ENCODE results near the gene ACYP2.
"Not testable (repeated sequence)": the region's sequence is repeated elsewhere in the genome, so short reads cannot be mapped to it uniquely, and the experiment has no call there.

Gene ACYP2

GRCh38 chr2:54262015-54262765 is 146.8 kb downstream of the ACYP2 start:
- TF ChIP-seq CTCF (conservative IDR thresholded peaks at IDR 0.05): no peak
- no peak overlapping the region for H3K27ac ChIP-seq

GRCh38 chr2:54265081-54265480 is 149.7 kb downstream of the ACYP2 start:
- not testable (repeated sequence) for H3K27ac ChIP-seq

GRCh38 chr2:54267577-54267976 is 152.2 kb downstream of the ACYP2 start:
- no peak overlapping the region for H3K27ac ChIP-seq
- TF ChIP-seq CTCF (conservative IDR thresholded peaks at IDR 0.05): no peak

- TF ChIP-seq CTCF (conservative IDR thresholded peaks at IDR 0.05): no peak
- no peak overlapping the region for H3K27ac ChIP-seq
Measured at GRCh38 chr2:54271189-54271588, 155.8 kb downstream of the ACYP2 start.

GRCh38 chr2:54271843-54272627 is 156.6 kb downstream of the ACYP2 start:
- no peak overlapping the region for H3K27ac ChIP-seq
- TF ChIP-seq CTCF (conservative IDR thresholded peaks at IDR 0.05): no peak

GRCh38 chr2:54274781-54275242 is 159.4 kb downstream of the ACYP2 start:
- H3K27ac ChIP-seq: no peak overlapping the region; the same call in 1 of the 2 replicates
- no peak for TF ChIP-seq CTCF (conservative IDR thresholded peaks at IDR 0.05)

- TF ChIP-seq CTCF (conservative IDR thresholded peaks at IDR 0.05): no peak
- no peak overlapping the region; the same call in 1 of the 2 replicates for H3K27ac ChIP-seq
Measured at GRCh38 chr2:54275541-54275940, 160.1 kb downstream of the ACYP2 start.

GRCh38 chr2:54279385-54279784 is 164.0 kb downstream of the ACYP2 start:
- H3K27ac ChIP-seq: no peak overlapping the region
- no peak; the same call in 1 of the 2 replicates for TF ChIP-seq CTCF (conservative IDR thresholded peaks at IDR 0.05)

Data from VCaP (cell line).